CD14-positive monocyte (primary cell): ENCODE data around the gene IRAK1. TPM values are rescaled to one million over a fixed set of nuclear protein-coding genes. Genes with fewer than 3 reads are reported as not detected.

Source experiments
- DNase-seq, 3 donors: peaks; one replicate each; pipeline ENCODE4 v3.0.0-alpha.2; 2011 to 2022
- H2AFZ ChIP-seq: 2 replicates; pipeline ENCODE4 v1.6.0; 2012; ENCODE audit warnings: mild to moderate bottlenecking, low read depth, low read length, inconsistent platforms; ENCODE audit not compliant: insufficient read depth, poor library complexity, severe bottlenecking
- H3K27ac ChIP-seq, 2 donors: 1 replicate in 1 of 2; 2 replicates in 1 of 2; pipeline ENCODE4 v1.5.1; 2012 to 2013; ENCODE audit warnings: low read length in 2 of 2, control low read depth in 1 of 2, inconsistent platforms in 1 of 2, low read depth in 1 of 2, mild to moderate bottlenecking in 1 of 2
- H3K27me3 ChIP-seq, 2 donors: one replicate each; pipeline versions ENCODE4 v1.6.0 to v1.6.1; 2011 to 2013; ENCODE audit warnings: low read length in 2 of 2; ENCODE audit not compliant: control insufficient read depth in 2 of 2, insufficient read depth in 2 of 2
- H3K36me3 ChIP-seq, 2 donors: replicated peaks in 1 of 2; 1 replicate in 1 of 2; 2 replicates in 1 of 2; pipeline versions ENCODE4 v1.5.1 to v1.6.1; 2012 to 2013; ENCODE audit warnings: low read length in 2 of 2, control low read depth in 1 of 2, inconsistent platforms in 1 of 2, mild to moderate bottlenecking in 1 of 2; ENCODE audit not compliant: insufficient read depth in 2 of 2, control insufficient read depth in 1 of 2
- H3K4me1 ChIP-seq, 2 donors: 1 replicate in 1 of 2; 2 replicates in 1 of 2; pipeline versions ENCODE4 v1.5.1 to v1.6.1; 2012 to 2013; ENCODE audit warnings: low read length in 2 of 2, control low read depth in 1 of 2, inconsistent platforms in 1 of 2, mild to moderate bottlenecking in 1 of 2, moderate library complexity in 1 of 2; ENCODE audit not compliant: insufficient read depth in 2 of 2, control insufficient read depth in 1 of 2
- H3K4me2 ChIP-seq: replicated peaks from 2 replicates; pipeline ENCODE3; 2012; ENCODE audit warnings: low read length, moderate library complexity, mild to moderate bottlenecking; ENCODE audit not compliant: poor library complexity, severe bottlenecking; ENCODE audit errors: extremely low read depth
- H3K4me3 ChIP-seq, 3 experiments: fragments of 200-600 bp in 1 of 3; sonication (generic) in 1 of 3; replicated peaks in 1 of 3; 1 replicate in 2 of 3; 2 replicates in 1 of 3; pipeline ENCODE4 v1.5.1; 2011 to 2013; ENCODE audit warnings: low read length in 3 of 3, mild to moderate bottlenecking in 3 of 3, control low read depth in 2 of 3, low read depth in 2 of 3, inconsistent platforms in 1 of 3, moderate library complexity in 1 of 3
- H3K79me2 ChIP-seq: 2 replicates; pipeline ENCODE4 v1.6.0; 2012; ENCODE audit warnings: mild to moderate bottlenecking, control low read depth, inconsistent platforms, low read length, moderate library complexity; ENCODE audit not compliant: insufficient read depth
- H3K9ac ChIP-seq: 2 replicates; pipeline ENCODE4 v1.6.0; 2017; ENCODE audit warnings: low read length, mild to moderate bottlenecking; ENCODE audit not compliant: insufficient read depth, poor library complexity, severe bottlenecking
- H3K9me3 ChIP-seq, 2 donors: replicated peaks in 1 of 2; 1 replicate in 1 of 2; 2 replicates in 1 of 2; pipeline versions ENCODE4 v1.5.1 to v1.6.1; 2012 to 2013; ENCODE audit warnings: low read length in 2 of 2, control low read depth in 1 of 2; ENCODE audit not compliant: control insufficient read depth in 1 of 2, insufficient read depth in 1 of 2
- H4K20me1 ChIP-seq: 2 replicates; pipeline ENCODE4 v1.6.0; 2012; ENCODE audit warnings: mild to moderate bottlenecking, low read length, control low read depth, moderate library complexity; ENCODE audit not compliant: insufficient read depth
- H3K27ac Mint-ChIP-seq, 7 donors: one replicate each; pipeline ENCODE4 v1.8.0; 2020; ENCODE audit warnings: mild to moderate bottlenecking in 7 of 7, mixed read lengths in 7 of 7, moderate library complexity in 6 of 7, inconsistent platforms in 2 of 7
- H3K27me3 Mint-ChIP-seq, 3 donors: one replicate each; pipeline ENCODE4 v1.8.0; 2021 to 2022; ENCODE audit warnings: low read depth in 3 of 3, mild to moderate bottlenecking in 3 of 3, mixed read lengths in 3 of 3, moderate library complexity in 3 of 3, inconsistent platforms in 1 of 3
- H3K36me3 Mint-ChIP-seq, 2 donors: one replicate each; pipeline ENCODE4 v1.8.0; 2020; ENCODE audit warnings: mixed read lengths in 2 of 2, inconsistent platforms in 1 of 2, mild to moderate bottlenecking in 1 of 2
- H3K4me1 Mint-ChIP-seq: one replicate; pipeline ENCODE4 v1.8.0; 2020; ENCODE audit warnings: mild to moderate bottlenecking, mixed read lengths
- H3K4me3 Mint-ChIP-seq, 2 donors: one replicate each; pipeline ENCODE4 v1.8.0; 2020; ENCODE audit warnings: mild to moderate bottlenecking in 2 of 2, mixed read lengths in 2 of 2, moderate library complexity in 1 of 2
- H3K9me3 Mint-ChIP-seq, 7 donors: one replicate each; pipeline ENCODE4 v1.8.0; 2020 to 2022; ENCODE audit warnings: mixed read lengths in 7 of 7, mild to moderate bottlenecking in 6 of 7, moderate library complexity in 6 of 7, inconsistent platforms in 2 of 7
- CTCF ChIP-seq: fragments of 200-600 bp; IDR thresholded peaks from one replicate; pipeline ENCODE4 v1.8.0; 2022; ENCODE audit warnings: antibody characterized with exemption, mild to moderate bottlenecking
- WGBS: methylation state at CpG from one replicate; pipeline ENCODE4 v1.1.5; 2013; ENCODE audit warnings: missing lambda C conversion rate; ENCODE audit not compliant: insufficient coverage; 5-methylcytosine and 5-hydroxymethylcytosine counted together
- intact Hi-C, 2 donors: fragments of 100-400 bp; cut with micrococcal nuclease; formaldehyde crosslinking; loops; one replicate each; pipeline versions ENCODE4 v1.15.0 to v1.15.1; 2023
- polyA plus RNA-seq, 3 donors: library from polyadenylated mRNA; depleted of rRNA in 1 of 3; unstranded in 2 of 3; stranded (reverse) in 1 of 3; fragments of 300-500 nt in 2 of 3; fragments of >200 nt in 1 of 3; fragmentation: Illumina TruSeq in 2 of 3; gene quantifications; 1 replicate in 2 of 3; 2 replicates in 1 of 3; pipeline ENCODE4 v1.2.3, GENCODE V29; 2012 to 2021

IRAK1 gene
- polyA plus RNA-seq, 3 donors = 47.8 to 109 (median 49.5) TPM

- H3K9ac ChIP-seq = no peak overlapping the region
- peaks cover 37% of the 10 kb centered on the region for H3K79me2 ChIP-seq
- no peak overlapping the region for H3K4me3 ChIP-seq
- H3K36me3 Mint-ChIP-seq = peaks cover 40 to 45% of the 10 kb centered on the region in 2 donors
- peaks cover 10 to 29% of the 10 kb centered on the region in 2 donors for H3K36me3 ChIP-seq
- no peaks in the 10 kb centered on the region for H3K9me3 ChIP-seq
- DNase-seq = peak; percentile 53 to 86 (median 75)
- TF ChIP-seq CTCF = no peak
- peak overlapping the region; percentile 35 to 61 for H3K27ac ChIP-seq
- H2AFZ ChIP-seq = no peak overlapping the region
- peaks cover 31 to 35% of the 10 kb centered on the region in 2 donors for H3K4me1 ChIP-seq
- no peak overlapping the region for H3K4me3 Mint-ChIP-seq
- intact Hi-C loops = no loop called here
- peaks cover 52% of the 10 kb centered on the region for H3K4me1 Mint-ChIP-seq
- peaks cover 0 to 27% of the 10 kb centered on the region in 2 donors for H3K27me3 ChIP-seq
- H3K27me3 Mint-ChIP-seq = peaks cover 0 to 54% (median 0%) of the 10 kb centered on the region in 3 donors
- peaks cover 0 to 2% (median 0%) of the 10 kb centered on the region in 7 donors for H3K9me3 Mint-ChIP-seq
- H3K4me2 ChIP-seq = no peak overlapping the region
- WGBS = 80% methylated on average over 1 of the region's 5 CpGs
- H3K27ac Mint-ChIP-seq = peak overlapping the region; percentile 20 to 95 (median 91)
- peaks cover 63% of the 10 kb centered on the region for H4K20me1 ChIP-seq
Measured at GRCh38 chrX:154043003-154043763, 23.5 kb upstream of the IRAK1 start.

- Histone ChIP-seq H3K27ac (peak overlapping the region; percentile 84 to 90), H3K4me2 (no peak overlapping the region), H3K9ac (no peak overlapping the region), H4K20me1 (peaks cover 55% of the 10 kb centered on the region), H3K4me1 (peaks cover 31 to 35% of the 10 kb centered on the region in 2 donors), H3K9me3 (no peaks in the 10 kb centered on the region), H3K36me3 (peaks cover 2 to 7% of the 10 kb centered on the region in 2 donors), H3K27me3 (peaks cover 0 to 22% of the 10 kb centered on the region in 2 donors), H3K4me3 (no peak overlapping the region), H3K79me2 (peaks cover 49% of the 10 kb centered on the region), H2AFZ (no peak overlapping the region)
- H3K27ac Mint-ChIP-seq = peak overlapping the region; percentile 84 to 99 (median 90)
- H3K36me3 Mint-ChIP-seq = peaks cover 32 to 38% of the 10 kb centered on the region in 2 donors
- H3K27me3 Mint-ChIP-seq = peaks cover 0 to 43% (median 0%) of the 10 kb centered on the region in 3 donors
- peaks cover 0 to 2% (median 0%) of the 10 kb centered on the region in 7 donors for H3K9me3 Mint-ChIP-seq
- WGBS = no CpG with 5 or more reads among the region's 13 CpGs
- H3K4me1 Mint-ChIP-seq = peaks cover 52% of the 10 kb centered on the region
- TF ChIP-seq CTCF = no peak
- no peak overlapping the region for H3K4me3 Mint-ChIP-seq
- intact Hi-C loops = loop anchor here in 1 of 2 donors (1.0 kb wide), 1 partner anchor 21 kb away; no protein-coding TSS in a partner anchor
- DNase-seq = no peak
Measured at GRCh38 chrX:154040863-154041262, 21.2 kb upstream of the IRAK1 start.
